HCT116 (cell line): ENCODE results near the gene SHISA4.

Experiments used
- CTCF ChIP-seq, 3 experiments: fragments of 200-600 bp in 1 of 3; sonication (generic) in 1 of 3; IDR thresholded peaks in 2 of 3; conservative IDR thresholded peaks in 1 of 3; 2 replicates each; pipeline ENCODE4 v1.5.1; 2012 to 2017; ENCODE audit warnings: low read depth in 2 of 3, low read length in 2 of 3, antibody characterized with exemption in 1 of 3, borderline replicate concordance in 1 of 3, control low read depth in 1 of 3, mild to moderate bottlenecking in 1 of 3, mixed read lengths in 1 of 3, mixed run types in 1 of 3, moderate library complexity in 1 of 3; ENCODE audit not compliant: insufficient read depth in 1 of 3
- EZH2 ChIP-seq: fragments of 200-600 bp; sonication (generic); IDR thresholded peaks from 2 replicates; pipeline ENCODE4 v1.6.1; 2017; ENCODE audit warnings: antibody characterized with exemption, mixed run types
- POLR2A ChIP-seq: IDR thresholded peaks from 2 replicates; pipeline ENCODE4 v1.7.0; 2011; ENCODE audit warnings: borderline replicate concordance; ENCODE audit not compliant: insufficient read depth, insufficient read length; ENCODE audit errors: extremely low read depth
- REST ChIP-seq: IDR thresholded peaks from 2 replicates; pipeline ENCODE4 v1.6.1; 2012; ENCODE audit warnings: low read depth
- SIN3A ChIP-seq: IDR thresholded peaks from 2 replicates; pipeline ENCODE4 v1.6.1; 2012; ENCODE audit warnings: low read depth
- YY1 ChIP-seq: IDR thresholded peaks from 2 replicates; pipeline ENCODE4 v1.6.1; 2011; ENCODE audit warnings: low read length, low read depth, moderate library complexity, mild to moderate bottlenecking; ENCODE audit not compliant: insufficient replicate concordance; ENCODE audit errors: extremely low read depth
- ZBTB33 ChIP-seq: IDR thresholded peaks from 2 replicates; pipeline ENCODE4 v1.6.1; 2011; ENCODE audit warnings: mild to moderate bottlenecking, low read length, moderate library complexity; ENCODE audit not compliant: insufficient replicate concordance; ENCODE audit errors: extremely low read depth

GRCh38 chr1:201840055-201840454, 48.6 kb upstream of the SHISA4 start:
- TF ChIP-seq CTCF (IDR thresholded peaks at IDR 0.05 in 2 of 3, conservative IDR thresholded peaks at IDR 0.05 in 1 of 3; ENCODE audit: borderline replicate concordance in 1 of 3, insufficient read depth in 1 of 3, low read depth in 2 of 3, low read length in 2 of 3) (no peak), POLR2A (no peak), EZH2 (no peak), SIN3A (no peak), ZBTB33 (no peak), REST (no peak), YY1 (no peak)
